AG04449 (cell line): ENCODE results near the gene UPK1A.

Experiments used
- CTCF ChIA-PET: fragments of 350-600 bp; formaldehyde crosslinking; extraction: SDS; loops from one replicate; lab custom pipeline; 2021; ENCODE audit warnings: antibody characterized with exemption; lab: Yijun Ruan, JAX
- POLR2A ChIA-PET: fragments of 400-600, 350-600 bp; formaldehyde crosslinking; extraction: SDS; loops from one replicate; lab custom pipeline; 2020; ENCODE audit warnings: antibody characterized with exemption, inconsistent platforms; lab: Yijun Ruan, JAX
- DNase-seq: peaks from one replicate; pipeline ENCODE4 v3.0.0-alpha.2; 2010; ENCODE audit warnings: low read depth, low spot score
- H3K4me3 ChIP-seq: 2 replicates; pipeline ENCODE4 v1.5.1; 2011; ENCODE audit warnings: low read depth, mild to moderate bottlenecking, control low read depth, low read length
- TF ChIP-seq, protein P1 (sequence below): IDR thresholded peaks from one replicate; pipeline ENCODE4 v1.5.1; 2011; ENCODE audit warnings: mild to moderate bottlenecking, moderate library complexity, low read length, control low read depth, inconsistent platforms; ENCODE audit not compliant: insufficient read depth; ENCODE audit errors: missing control alignments

The UPK1A gene

DNA sequence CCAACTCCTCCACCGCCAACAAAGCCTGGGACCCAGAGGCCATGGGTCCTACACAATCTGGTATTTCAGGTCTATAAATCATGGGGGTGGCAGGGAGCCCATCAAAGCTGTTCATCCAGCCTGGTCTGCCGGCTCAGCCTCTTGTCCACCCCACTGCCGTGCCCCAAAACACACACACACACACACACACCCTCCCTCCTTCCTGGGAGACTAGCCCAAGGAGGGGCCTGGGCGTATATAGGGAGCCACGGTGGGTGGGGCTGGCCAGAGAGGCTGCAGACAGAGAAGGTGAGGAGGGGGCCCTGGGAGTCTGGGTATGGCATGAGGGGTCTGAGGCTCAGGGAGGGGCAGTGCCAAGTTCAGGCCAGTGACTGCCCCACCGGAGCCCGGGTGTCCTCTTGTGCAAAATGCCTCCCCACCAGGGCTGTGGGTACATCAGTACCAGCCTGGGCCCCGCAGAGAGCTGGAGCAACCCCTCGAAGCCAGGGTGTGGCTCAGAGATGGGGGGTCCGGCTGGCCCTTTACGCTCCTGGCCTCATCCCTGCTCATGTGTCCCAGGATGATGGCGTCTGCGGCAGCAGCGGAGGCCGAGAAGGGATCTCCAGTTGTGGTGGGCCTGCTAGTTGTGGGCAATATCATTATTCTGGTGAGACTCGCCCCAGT, at the start of gene UPK1A:
TSS of gene UPK1A (plus strand) at position 267 of the 663 bp plus-strand sequence. CDS start at position 563, 296 bp downstream.
- TF ChIP-seq, protein P1, sequence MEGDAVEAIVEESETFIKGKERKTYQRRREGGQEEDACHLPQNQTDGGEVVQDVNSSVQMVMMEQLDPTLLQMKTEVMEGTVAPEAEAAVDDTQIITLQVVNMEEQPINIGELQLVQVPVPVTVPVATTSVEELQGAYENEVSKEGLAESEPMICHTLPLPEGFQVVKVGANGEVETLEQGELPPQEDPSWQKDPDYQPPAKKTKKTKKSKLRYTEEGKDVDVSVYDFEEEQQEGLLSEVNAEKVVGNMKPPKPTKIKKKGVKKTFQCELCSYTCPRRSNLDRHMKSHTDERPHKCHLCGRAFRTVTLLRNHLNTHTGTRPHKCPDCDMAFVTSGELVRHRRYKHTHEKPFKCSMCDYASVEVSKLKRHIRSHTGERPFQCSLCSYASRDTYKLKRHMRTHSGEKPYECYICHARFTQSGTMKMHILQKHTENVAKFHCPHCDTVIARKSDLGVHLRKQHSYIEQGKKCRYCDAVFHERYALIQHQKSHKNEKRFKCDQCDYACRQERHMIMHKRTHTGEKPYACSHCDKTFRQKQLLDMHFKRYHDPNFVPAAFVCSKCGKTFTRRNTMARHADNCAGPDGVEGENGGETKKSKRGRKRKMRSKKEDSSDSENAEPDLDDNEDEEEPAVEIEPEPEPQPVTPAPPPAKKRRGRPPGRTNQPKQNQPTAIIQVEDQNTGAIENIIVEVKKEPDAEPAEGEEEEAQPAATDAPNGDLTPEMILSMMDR: no peak
- H3K4me3 ChIP-seq: no peak within 1 kb of the TSS
- ChIA-PET CTCF (no interaction called here), POLR2A (interaction anchor here (0.6 kb wide), 1 partner anchor 12 kb away, joined by 3 read pairs; no protein-coding TSS in a partner anchor)
- DNase-seq: no peak

DNA sequence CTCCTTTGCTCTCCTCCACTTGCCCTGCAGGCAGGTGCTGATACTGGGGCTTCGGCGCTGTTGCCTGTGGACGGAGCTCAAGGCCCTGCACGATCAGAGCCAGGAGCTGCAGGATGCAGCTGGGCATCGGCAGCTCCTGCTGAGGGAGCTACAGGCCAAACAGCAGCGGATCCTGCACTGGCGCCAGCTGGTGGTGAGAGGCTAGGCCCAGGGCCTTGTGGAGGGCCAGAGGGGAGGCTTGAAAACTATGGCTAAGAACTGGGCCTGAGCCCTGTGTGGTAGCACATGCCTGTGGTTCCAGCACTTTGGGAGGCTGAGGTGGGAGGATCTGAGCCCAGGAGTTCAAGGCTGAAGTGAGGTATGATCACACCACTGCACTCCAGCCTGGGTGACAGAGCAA, 47.5 kb upstream of the UPK1A start:
- H3K4me3 ChIP-seq: no peak overlapping the region
- no peak for DNase-seq
- CTCF ChIA-PET: no interaction called here
- TF ChIP-seq, protein P1: no peak
- POLR2A ChIA-PET: interaction anchor here (0.7 kb wide), 1 partner anchor 97 kb away, joined by 3 read pairs; no protein-coding TSS in a partner anchor

DNA sequence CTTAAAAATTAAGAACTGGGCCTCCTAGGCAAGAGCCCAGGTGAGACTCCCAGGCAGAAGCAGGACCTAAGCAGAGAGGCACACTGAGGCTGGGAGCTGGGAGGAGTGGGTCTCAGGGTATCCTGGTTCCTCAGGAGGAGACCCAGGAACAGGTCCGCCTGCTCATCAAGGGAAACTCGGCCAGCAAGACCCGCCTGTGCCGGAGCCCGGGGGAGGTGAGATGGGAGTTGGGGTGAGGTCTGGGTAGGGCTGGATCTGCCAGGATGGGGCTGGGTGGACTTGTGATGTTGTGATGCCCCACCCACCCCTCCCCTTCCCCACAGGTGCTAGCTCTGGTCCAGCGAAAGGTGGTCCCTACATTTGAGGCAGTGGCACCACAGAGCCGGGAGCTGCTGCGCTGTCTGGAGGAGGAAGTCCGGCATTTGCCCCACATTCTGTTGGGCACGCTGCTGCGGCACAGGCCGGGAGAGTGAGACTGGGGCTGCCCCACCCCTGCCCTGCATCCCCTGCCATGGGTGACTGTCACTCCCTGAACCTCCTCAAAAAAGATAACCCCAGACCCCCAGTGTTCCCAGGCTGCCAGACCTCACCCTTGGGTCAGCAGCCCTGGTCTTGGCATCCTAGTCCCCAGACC, 46.9 kb upstream of the UPK1A start:
- H3K4me3 ChIP-seq: no peak overlapping the region
- TF ChIP-seq, protein P1: no peak
- ChIA-PET POLR2A (interaction anchor here (0.7 kb wide), 1 partner anchor 98 kb away, joined by 3 read pairs; no protein-coding TSS in a partner anchor), CTCF (no interaction called here)
- no peak for DNase-seq

DNA sequence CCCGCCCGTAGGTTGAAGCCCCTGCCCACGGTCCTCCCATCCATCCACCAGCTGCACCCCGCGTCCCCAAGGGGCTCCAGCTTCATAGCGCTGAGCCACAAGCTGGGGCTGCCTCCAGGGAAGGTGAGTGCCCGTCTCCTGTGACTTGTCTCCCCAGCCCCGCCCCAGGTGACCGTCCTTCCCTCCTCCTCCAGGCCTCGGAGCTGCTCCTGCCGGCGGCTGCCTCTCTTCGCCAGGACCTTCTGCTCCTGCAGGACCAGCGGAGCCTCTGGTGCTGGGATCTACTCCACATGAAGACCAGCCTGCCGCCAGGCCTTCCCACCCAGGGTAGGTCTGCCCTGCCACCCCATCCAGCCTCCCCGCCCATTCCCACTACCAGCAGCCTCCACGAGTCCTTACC, 46.3 kb upstream of the UPK1A start:
- CTCF ChIA-PET: no interaction called here
- POLR2A ChIA-PET: no interaction called here
- DNase-seq: no peak
- H3K4me3 ChIP-seq: no peak overlapping the region
- TF ChIP-seq, protein P1: no peak

DNA sequence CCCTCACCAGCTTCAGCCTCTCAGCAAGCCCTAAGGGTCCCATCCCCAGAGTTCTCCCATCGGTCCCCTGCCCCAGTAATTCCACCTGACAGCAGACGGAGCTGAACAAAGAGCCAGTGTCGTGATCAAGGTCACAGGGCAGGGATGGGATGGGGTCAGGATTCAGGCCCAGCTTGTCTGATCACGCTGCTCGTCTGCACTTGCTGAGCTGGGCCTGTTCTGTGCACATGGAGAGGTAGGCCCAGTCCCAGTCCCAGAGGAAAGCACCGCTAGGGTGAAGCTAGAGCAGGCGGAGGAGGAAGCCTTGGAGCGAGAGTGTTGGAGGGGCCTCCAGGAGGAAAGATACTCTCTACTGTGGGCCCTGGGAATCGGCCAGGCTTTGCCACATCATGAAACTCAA, 44.6 kb upstream of the UPK1A start:
- DNase-seq: no peak
- H3K4me3 ChIP-seq: no peak overlapping the region
- TF ChIP-seq, protein P1: no peak
- ChIA-PET CTCF (no interaction called here), POLR2A (no interaction called here)

DNA sequence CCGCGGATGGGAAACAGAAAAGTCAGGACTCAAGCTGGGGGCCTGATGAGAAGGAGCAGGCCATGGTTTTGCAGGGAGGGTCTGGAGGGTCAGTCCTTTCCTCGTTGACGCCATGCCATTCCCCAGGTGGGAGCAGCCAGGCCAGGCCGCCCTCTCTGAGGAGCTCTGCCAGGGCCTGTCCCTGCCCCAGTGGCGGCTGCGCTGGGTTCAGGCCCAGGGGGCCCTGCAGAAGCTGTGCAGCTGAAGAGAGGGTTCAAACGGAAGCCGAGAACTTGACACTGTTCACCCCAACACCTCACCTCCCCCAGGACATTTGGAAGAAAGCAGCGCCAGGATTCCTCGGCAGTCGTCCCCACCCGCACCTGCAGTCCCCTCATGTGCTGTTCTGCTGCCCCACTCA, 43.6 kb upstream of the UPK1A start:
- no peak for DNase-seq
- TF ChIP-seq, protein P1: no peak
- ChIA-PET CTCF (no interaction called here), POLR2A (no interaction called here)
- no peak overlapping the region for H3K4me3 ChIP-seq
